GM21576 (cell line): ENCODE measurements around the gene HIVEP3.

Source experiments
- ATAC-seq: cut with Tn5 transposase; IDR thresholded peaks from one replicate; pipeline ENCODE4 v1.9.1; 2021; ENCODE audit warnings: mild to moderate bottlenecking, moderate library complexity; ENCODE audit not compliant: unreplicated experiment

The HIVEP3 gene

DNA sequence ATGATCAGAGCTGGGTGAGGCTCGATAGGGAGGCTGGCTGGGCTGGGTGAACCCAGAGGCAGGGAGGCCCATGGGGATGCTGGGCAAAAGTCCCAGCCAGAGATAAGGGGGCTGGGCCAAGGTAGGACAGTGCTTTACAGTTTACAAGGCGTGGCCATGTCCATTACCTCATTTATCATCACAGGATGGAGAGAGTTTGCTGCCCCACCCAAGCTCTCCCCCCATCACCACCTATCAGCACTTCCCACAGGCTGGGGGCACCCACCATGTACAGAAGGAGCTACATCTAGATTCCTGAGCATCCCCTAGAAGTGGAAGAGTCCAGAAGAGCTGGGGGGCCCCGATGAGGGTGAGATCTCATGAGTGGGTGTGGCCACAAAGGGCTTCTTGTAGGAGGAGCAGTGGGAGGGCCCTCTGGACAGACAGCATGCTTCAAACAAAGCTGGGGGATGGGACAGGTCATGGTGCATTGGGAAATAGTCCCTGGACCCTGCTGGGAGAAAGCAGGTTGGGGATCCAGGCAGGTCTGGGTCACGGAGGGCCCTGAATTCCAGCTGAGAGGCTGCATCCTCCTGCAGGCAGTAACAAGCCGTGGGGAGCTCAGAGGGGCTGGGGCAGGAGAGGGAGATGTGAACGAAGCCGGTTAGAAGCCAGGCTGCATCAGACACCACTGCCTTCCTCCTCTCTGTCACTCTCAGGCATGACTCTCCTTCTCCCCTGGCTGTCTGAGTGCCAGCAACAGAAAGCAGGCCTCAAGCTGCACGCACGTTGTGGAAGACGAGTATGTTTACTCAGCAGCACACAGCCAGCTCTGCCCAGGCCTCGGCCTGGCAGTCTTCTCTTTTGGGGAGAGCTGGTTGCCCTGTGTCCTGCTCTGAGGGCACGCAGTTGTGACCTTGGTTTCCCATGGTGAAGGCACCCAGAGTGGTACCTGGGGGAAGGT is 202.3 kb downstream of the HIVEP3 start:
- no peak for ATAC-seq

DNA sequence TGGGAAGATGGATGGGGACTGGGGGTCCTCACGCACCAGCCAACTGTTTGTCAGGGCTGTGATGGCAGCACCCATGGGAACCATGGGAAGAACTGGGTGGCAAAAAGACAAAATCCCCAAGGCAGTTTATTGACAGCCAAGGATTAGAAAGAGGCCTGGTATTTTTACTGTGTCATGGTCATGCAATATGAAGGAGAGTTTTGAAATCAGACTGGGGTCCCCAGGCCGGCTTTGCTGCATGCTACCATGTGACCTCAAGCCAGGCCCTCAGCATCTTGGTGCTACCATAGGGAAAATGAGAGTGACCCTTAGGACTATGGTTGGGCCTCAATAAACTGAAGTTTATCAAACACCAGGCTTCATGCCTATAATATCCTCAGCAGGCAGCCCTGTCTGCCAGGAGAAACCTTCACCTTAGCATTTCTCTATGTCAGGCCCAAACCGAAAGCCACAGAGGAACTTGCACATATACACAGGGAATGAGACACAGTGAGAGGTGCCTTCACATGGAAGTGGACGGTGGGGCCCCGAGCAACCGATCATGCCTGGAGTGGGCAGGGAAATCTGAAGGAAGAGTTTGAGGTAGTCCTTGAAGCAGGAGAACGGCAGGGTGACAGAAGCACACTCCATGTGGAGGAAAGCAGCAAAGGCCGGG is 203.2 kb downstream of the HIVEP3 start:
- no peak for ATAC-seq

DNA sequence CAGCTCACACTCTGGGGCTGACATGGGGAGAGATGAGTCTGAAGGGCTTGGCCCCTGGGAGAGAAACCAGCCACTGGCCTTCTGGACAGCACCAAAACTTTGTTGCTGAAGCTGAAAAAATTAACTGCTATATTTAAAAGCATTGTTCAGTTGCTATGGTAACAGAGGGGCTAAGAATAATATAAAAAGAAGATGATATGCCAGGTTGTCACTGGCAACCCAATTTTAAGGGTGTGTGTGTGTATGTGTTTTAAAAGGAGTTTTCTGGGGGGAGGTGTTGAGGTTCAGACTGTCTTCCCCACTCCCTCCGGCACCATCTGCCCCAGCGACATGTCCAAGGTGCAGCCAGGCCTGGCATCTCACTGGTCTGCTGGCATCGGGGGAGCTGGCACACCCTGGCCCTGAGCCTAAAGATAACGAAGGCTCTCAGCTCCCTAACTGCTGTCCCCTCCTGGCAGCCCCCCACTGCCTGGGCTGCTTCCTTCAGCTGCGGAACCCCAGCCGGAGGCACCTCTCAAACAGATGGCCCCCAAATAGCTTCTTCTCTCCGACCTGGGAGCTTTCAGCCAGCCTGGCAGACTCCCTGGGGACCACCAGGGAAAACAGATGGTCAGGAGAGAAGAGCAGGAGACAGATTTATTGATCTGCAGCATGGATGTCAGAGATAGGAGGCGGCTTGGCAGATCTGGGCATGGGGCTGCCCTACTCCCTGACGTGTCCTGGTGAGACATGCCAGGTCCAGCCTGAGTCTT is 203.9 kb downstream of the HIVEP3 start:
- no peak for ATAC-seq

DNA sequence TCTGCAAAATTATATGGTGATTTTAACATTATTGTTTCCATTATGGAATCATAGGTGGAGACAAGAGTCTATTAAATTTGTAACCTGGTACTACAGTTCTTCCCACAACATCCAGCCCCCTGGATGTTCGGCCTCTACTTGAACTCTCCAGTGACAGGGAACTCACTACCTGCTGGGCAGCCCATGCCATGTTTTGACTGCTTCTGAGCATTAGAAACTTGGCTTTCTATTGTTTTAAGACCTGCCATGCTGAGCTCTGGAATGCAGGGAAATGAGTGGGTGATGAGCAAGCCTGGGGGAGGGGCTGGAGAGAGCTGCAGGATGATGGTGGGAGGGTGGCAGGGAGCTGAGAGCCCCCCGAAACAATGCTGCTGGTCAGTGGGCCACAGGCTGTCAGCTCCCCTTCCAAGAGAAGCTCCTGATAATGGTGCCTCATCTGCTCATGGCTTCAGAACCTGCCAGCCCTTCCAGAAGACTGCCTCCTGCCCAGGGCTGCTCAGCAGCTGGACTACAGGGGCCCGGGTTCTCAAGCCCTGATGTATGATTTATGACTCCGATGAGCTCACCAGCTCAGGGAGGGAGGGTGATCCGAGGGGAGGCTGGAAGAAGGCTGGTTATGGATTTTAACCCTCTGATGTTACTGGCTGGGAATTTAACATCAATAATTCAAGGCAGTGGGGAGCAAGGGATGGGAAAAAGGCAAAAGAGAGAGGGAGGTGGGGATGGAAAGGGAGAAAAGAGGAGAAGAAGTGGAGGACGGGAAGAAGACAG is 205.0 kb downstream of the HIVEP3 start:
- no peak for ATAC-seq

DNA sequence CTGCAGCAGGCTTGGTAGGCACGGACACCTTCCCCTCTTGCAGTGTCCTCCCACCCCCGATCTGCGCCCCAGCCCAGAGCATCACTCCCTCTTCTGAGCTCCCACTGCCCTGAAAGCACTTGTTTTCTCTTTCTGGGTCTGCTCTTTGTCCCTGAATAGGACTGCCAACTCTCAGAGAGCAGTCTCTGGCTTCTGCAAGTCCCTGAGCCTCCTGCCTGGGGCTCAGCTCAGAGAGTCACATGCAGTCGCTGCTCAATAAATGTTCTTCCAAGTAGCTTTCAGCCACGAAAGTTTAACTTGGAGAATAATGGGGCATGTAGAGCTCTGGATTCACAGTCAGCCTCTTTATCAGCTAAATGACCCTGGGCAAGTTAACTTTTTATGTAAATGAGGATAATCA is 205.6 kb downstream of the HIVEP3 start:
- ATAC-seq = no peak

DNA sequence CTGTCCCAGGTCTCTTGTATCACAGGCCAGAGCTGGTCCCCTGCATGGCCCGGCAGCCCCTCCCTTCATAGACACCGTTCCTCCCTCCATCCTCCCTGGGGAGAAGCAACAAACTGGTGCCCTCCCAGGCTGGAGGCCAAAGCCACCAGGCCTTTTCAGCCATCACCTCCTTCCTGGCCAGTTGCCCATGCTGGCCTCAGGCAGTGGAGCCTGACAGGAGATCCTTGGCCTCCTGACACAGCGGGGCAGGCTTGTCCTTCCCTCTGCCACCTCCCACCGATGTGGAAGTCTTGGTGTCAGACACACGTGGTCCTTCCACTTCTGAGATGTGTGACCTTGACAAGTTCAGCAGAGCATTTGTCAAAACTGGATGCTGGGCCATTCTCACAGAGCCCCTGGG is 206.0 kb downstream of the HIVEP3 start:
- no peak for ATAC-seq

DNA sequence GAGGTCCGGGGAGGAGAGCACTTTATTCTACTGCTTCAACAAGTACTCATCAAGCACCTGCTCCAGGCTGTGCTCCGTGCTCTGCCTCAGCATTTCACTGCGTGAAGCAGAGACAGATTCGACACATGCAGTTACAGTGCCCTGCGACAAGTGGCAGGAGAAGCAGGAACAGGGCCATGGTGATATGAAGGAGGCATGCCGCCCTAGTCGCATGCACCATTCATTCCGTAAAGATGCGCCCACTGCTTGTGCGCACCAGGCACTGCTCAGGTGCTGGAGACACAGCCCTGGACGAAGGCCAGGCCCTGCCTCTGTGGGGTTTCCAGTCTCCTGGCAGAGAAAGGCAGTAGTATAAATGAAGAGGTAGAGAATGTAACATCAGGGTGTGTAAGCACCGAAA is 206.6 kb downstream of the HIVEP3 start:
- ATAC-seq = no peak

DNA sequence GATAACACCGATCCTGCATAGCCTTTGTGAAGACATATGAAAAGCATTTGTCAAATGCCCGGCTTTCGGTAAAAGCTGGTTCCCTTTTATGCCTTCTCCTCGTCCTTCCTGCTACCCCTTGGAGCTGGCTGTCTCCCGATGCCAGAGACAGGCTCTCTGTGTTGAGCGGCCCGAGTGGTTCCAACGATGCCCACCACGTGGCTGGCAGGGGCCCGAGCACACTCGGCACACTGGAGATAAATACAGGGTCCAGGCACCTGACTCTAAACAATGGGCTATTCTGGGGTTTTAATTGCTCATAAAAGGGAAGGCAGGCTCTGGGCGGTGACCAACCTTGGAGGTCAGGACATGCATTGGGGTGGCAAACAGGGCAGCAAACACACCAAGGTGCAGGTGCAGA is 207.1 kb downstream of the HIVEP3 start:
- no peak for ATAC-seq

DNA sequence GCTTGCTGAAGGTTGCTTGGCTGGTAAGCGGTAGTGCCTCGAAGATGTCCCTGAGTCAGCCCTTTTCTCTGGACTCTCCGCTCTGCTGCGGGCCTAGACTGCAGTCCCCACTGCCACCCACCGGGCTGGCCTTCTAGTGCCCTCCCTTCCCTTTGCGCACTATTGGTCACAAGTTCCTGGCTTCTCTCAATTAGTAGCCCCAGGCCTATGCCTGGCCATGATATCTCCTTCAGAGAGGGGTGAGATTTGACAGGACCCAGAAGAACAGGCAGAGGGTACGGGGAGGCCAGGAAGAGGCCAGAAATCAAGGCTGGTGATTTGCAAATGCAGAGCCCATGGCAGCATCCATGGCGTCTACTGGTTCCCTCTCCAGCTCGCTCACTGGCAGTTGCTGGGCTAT is 207.7 kb downstream of the HIVEP3 start:
- ATAC-seq = no peak

DNA sequence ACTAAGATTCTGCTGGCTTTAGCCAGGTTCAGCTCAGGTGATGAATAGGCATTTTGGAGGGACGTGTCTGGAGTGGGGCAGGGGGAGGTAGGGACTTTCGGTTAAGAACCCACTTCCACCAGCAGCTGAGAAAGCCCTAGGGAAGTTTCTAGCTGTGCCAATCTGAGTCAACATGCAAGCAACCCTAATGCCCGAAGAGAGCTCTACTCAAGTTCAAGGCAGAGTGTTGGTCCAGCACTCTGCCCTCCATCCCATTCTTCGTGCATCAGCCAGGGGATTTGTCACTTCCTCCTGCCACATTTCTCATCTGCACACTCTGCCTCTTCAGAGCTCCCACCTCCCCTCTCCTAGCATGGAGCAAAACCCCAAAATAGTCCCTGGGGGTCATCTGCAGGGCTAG is 208.8 kb downstream of the HIVEP3 start:
- ATAC-seq = no peak

DNA sequence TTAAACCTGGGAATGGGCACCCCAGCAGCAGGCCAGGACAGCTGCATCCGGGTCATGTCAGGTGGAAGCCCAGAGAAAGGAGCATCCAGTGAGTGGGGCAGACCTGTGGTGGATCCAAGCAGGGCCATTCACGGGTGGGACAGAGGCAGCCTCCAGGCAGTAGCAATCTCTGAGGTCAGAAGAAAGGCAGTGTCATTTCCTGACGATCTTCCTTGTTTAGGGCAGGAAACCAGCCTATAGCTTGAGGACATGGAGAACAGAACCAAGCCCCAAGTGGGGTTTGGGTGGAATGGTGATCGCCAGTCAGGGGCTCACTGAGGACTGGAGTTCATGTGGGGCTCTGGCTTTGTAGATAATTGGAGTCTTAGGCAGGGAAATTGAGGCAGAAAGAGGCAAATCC is 209.4 kb downstream of the HIVEP3 start:
- no peak for ATAC-seq

DNA sequence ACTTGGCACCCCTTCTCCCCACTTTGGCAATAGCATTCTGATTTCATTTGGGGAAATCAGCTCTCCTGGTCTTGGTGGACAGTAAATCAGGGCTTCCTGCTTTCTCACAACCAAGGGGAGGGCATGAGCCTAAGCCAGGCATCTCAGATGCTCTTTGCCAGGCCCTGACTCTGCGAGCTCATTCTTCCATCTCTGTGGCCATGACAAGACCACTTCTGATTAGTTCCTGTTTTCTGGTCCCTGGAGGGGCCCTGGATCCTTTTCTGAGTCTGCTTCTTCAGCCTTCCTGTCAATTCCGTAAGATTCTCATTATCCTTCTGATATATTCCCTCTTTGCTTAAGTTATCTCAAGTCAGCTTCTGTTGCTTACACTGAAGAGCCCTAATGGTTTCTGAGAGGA is 210.4 kb downstream of the HIVEP3 start:
- ATAC-seq = no peak

DNA sequence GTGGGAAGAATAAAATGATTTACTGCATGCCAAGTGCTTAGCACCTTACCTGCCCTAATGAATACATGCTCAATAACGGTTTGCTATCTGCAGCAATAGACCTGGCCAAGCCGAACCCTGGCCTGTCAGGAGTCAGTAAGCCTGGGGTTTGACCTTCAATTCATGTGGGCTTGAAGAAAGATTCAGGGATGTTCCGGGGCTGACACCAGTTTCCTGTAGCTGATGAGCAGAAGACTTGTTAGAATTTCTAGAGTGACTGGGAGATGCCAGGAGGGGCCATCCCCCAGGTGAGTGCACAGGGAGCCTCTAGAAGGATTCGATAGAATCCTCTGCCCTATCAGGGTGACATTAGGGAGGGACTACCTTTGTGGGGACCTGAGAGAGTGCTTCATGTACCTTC is 210.9 kb downstream of the HIVEP3 start:
- ATAC-seq = no peak

DNA sequence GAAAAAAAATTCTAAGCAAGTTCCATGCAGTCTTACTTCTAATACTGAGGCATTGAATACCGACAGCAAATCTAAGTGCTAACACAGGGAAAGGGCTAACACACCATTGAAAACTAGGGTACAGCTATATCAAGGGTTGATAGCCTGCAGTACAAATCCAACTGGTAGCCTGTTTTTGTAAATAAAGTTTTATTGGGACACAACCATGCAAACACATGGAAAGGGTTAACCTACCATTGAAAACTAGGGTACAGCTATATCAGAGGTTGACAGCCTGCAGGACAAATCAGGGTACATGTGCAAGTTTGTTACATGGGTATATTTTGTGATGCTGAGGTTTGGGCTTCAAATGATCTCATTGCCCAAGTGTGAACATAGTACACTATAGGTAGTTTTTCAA is 212.9 kb downstream of the HIVEP3 start:
- ATAC-seq = no peak

DNA sequence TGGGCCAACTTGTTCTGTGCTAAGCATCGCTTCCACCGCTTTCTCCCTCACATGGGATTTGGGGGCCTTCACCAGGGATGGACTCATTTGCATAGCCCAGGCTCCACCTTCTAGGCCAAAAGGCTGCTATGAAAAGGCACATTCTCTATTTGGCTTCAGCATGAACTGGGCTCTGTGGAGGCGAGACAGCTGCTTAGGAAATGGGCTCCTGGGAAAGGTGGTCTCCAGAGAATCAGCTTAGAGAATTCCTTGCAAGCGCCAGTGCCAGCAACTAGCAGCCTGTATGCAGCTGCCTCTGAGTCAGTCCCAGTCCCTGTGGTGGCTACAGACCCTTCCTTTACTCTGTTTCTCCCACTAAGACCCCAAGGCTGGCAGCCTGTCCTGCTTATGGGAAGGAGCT is 214.5 kb downstream of the HIVEP3 start:
- no peak for ATAC-seq

DNA sequence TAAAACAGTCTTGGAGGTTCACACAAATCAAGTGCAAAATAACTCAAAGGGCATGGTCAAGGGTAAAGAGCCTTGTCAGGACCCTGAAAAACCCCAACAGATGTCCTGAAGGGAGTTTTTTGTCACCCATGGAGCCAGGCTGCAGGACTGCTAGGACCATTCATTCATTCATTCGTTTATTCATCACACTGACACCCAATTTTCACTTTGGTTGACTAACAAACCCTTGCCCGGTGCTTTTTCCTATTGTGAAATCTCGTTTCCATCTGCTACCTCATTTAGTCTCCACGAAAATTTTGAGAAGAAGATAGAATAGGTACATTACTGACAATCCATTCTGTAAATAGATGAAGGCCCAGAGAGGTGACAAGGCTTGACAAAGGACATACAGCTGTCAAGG is 216.0 kb downstream of the HIVEP3 start:
- no peak for ATAC-seq

DNA sequence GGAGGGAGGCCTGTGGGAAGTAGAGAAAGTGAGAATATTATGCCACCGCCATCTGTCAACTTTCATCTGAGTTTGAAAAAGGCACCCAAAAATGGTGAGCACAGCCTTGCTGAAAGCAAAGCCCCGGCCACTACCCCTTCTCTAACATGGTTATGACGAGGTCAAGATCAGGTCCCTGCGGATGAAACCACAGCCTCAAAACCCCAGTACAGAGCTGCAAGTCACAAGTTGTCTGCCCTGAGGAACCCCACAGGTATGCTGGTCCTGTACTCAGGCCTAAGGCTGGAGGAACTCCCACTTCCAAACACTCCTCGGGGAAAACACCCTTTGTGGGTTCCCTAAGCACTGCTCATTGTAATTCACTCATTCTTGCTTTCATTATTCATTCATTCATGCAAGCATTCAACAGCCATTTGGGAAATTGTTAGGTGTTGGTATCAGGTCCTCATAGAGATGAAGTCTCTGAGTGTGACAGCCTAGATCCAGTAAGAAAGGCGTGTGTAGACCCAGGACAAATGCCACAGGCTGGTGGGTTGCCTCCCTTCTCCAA is 217.7 kb downstream of the HIVEP3 start:
- no peak for ATAC-seq

DNA sequence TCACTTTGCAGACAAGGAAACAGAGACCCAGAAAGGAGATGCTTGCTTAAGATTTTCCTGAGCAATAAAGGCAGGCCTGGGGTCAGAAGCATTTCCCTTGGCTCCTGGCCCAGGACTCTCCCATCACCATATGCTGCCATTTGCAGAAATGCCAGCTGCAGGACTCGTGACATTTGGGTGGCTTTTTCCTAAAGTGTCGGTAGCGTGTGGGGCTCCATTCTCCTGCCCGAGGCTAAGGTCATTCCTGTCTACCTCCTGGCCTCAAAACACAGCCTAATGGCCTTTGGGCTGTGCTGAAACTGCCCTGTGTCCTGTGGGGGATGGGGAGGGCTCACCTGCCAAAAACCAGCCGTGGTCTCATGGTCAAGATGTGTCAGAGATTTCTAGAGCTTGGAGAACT is 218.1 kb downstream of the HIVEP3 start:
- no peak for ATAC-seq

DNA sequence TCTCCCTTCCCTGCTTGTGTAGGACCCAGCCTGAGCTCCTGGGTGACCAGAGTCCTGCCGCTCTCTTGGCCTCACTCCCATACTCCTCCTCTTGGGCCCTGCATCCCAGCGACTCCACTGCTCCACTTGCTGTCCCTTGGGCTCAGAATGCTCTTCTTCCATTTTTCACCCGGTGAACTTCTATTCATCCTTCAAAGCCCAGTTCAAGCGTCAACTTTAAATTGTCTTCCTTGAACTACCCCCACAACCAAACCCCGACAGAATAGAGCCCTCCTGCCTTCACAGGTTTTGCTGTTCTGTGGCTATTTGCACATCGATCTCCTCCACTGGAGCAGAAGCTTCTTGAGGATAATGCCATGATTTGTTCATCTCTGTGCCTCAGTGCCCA is 218.9 kb downstream of the HIVEP3 start:
- ATAC-seq = no peak

DNA sequence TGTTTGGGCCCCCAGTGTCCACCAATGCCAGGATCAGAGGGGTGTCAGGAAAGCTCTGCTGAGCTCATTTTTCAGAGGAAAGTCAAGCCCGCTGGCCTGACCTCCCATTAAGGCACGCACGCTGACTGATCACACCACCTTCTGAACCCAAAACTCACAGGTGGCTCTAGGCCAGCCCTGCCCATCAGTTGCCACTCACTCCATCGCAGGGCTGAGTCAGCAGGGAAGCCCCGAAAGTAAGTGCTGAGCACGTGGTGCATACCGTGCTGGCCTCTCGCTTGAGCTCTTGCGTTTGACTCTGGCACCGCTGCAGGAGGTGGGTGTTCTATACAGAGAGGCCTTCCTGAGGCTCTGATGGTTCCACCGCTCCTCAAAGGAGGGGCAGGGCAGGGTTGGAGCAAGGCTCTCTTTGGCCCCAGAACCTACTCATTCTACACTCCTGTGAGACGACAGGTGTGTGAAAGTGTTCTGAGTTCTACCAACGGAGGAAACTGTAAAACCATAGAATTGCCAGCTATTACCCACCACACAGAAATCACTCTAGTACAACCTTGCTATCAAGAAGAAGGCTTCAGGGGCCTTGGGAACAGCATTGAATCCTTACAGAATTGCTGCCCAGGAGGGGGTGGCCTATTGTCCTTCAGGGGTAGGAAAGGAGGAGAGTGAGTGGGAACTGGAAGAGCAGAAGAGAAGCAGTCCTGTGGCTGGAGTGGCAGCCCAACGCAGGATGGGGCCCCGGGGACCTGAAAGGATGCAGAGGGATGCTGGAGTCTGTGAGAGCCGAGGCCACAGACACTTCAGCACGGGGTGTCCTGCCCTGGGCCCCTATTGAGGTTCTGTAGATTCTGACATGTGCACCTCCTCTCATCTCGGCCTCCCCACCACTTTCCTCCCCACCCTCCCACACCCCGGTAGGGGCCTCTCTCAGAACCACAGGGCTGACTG is 219.5 kb downstream of the HIVEP3 start:
- peak; percentile 87 for ATAC-seq
